ENCODE results near the gene CD3D.

Gene CD3D

GRCh38 chr11:118342503-118343161 is at the start of gene CD3D:
CD3D (minus strand) TSS chr11:118342705; CDS start chr11:118342607, 98 bp downstream.
- peak; percentile 62 for DNase-seq

GRCh38 chr11:118383657-118384056 is 41.2 kb upstream of the CD3D start:
- no peak for DNase-seq

GRCh38 chr11:118382954-118383353 is 40.4 kb upstream of the CD3D start:
- DNase-seq: no peak

- no peak for DNase-seq
These were observed 38.1 kb upstream of the CD3D start for GRCh38 chr11:118380571-118380970.

GRCh38 chr11:118379497-118379896 is 37.0 kb upstream of the CD3D start:
- DNase-seq: no peak

- DNase-seq: no peak
These were observed 33.5 kb upstream of the CD3D start for GRCh38 chr11:118375978-118376377.

- DNase-seq: no peak
These were observed 32.2 kb upstream of the CD3D start for GRCh38 chr11:118374729-118375128.

GRCh38 chr11:118373871-118374270 is 31.4 kb upstream of the CD3D start:
- no peak for DNase-seq

- no peak for DNase-seq
These were observed 30.8 kb upstream of the CD3D start for GRCh38 chr11:118373263-118373662.

GRCh38 chr11:118370774-118371173 is 28.3 kb upstream of the CD3D start:
- DNase-seq: no peak

- DNase-seq: no peak
These were observed 23.8 kb upstream of the CD3D start for GRCh38 chr11:118366287-118366686.

GRCh38 chr11:118364956-118365615 is 22.6 kb upstream of the CD3D start:
- no peak for DNase-seq

- peak; percentile 87 for DNase-seq
These were observed 16.9 kb upstream of the CD3D start, which contains the start of gene UBE4A for GRCh38 chr11:118359295-118359958. UBE4A (plus strand) TSS chr11:118359600; CDS start chr11:118365081, 5,481 bp downstream.

GRCh38 chr11:118358071-118358470 is 15.6 kb upstream of the CD3D start:
- DNase-seq: no peak

- DNase-seq: no peak
These were observed 10.7 kb upstream of the CD3D start for GRCh38 chr11:118353084-118353710.

- DNase-seq: no peak
These were observed 7.0 kb upstream of the CD3D start for GRCh38 chr11:118349475-118349874.

- no peak for DNase-seq
These were observed 1.5 kb upstream of the CD3D start, which contains the start of gene CD3G for GRCh38 chr11:118343981-118344515. CD3G (plus strand) TSS chr11:118344344; CDS start chr11:118344424, 80 bp downstream.

GRCh38 chr11:118343248-118343647 is 743 bp upstream of the CD3D start:
- no peak for DNase-seq

GRCh38 chr11:118341815-118342489 is 553 bp downstream of the CD3D start:
- DNase-seq: no peak

- no peak for DNase-seq
These were observed 1.2 kb downstream of the CD3D start for GRCh38 chr11:118341261-118341660.

- no peak for DNase-seq
These were observed 2.1 kb downstream of the CD3D start for GRCh38 chr11:118340449-118340848.

- DNase-seq: no peak
These were observed 3.1 kb downstream of the CD3D start for GRCh38 chr11:118339281-118339961.
